AG09319 (cell line): ENCODE results near the gene NSD1.

Source experiments
- DNase-seq: peaks from one replicate; pipeline ENCODE4 v3.0.0-alpha.2; 2010; ENCODE audit warnings: low read depth; ENCODE audit errors: extremely low read depth
- TF ChIP-seq, protein P1 (sequence below): IDR thresholded peaks from 2 replicates; pipeline ENCODE4 v1.5.1; 2011; ENCODE audit warnings: low read depth, mild to moderate bottlenecking, inconsistent platforms, low read length, moderate library complexity

NSD1 gene

DNA sequence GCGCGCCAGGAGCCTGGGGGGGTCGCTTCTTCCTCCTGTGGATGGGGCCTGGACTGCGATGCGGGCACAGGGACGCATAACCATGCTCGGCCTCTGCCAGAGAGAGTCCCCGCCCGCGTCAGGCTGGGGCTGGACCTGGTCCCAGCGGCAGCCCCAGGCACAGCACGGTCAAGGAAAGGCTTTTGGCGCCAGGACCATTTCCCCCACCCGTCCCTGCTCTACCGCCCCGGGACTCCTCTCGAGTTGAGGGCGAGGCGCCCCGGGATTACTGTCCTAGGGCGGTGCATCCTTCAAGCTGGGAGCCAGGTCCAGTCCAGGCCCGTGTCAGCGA lies 177.8 kb downstream of the NSD1 start:
- TF ChIP-seq, protein P1, sequence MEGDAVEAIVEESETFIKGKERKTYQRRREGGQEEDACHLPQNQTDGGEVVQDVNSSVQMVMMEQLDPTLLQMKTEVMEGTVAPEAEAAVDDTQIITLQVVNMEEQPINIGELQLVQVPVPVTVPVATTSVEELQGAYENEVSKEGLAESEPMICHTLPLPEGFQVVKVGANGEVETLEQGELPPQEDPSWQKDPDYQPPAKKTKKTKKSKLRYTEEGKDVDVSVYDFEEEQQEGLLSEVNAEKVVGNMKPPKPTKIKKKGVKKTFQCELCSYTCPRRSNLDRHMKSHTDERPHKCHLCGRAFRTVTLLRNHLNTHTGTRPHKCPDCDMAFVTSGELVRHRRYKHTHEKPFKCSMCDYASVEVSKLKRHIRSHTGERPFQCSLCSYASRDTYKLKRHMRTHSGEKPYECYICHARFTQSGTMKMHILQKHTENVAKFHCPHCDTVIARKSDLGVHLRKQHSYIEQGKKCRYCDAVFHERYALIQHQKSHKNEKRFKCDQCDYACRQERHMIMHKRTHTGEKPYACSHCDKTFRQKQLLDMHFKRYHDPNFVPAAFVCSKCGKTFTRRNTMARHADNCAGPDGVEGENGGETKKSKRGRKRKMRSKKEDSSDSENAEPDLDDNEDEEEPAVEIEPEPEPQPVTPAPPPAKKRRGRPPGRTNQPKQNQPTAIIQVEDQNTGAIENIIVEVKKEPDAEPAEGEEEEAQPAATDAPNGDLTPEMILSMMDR = no peak
- DNase-seq = no peak

- DNase-seq = peak; percentile 79
- TF ChIP-seq, protein P1 = no peak
Measured at GRCh38 chr5:177311723-177312648, 178.4 kb downstream of the NSD1 start, which contains the start of gene MXD3. MXD3 (minus strand) TSS chr5:177311898; CDS start chr5:177311830, 68 bp downstream.

GRCh38 chr5:177312649-177313181 lies 179.1 kb downstream of the NSD1 start:
- TF ChIP-seq, protein P1 = no peak
- no peak for DNase-seq

DNA sequence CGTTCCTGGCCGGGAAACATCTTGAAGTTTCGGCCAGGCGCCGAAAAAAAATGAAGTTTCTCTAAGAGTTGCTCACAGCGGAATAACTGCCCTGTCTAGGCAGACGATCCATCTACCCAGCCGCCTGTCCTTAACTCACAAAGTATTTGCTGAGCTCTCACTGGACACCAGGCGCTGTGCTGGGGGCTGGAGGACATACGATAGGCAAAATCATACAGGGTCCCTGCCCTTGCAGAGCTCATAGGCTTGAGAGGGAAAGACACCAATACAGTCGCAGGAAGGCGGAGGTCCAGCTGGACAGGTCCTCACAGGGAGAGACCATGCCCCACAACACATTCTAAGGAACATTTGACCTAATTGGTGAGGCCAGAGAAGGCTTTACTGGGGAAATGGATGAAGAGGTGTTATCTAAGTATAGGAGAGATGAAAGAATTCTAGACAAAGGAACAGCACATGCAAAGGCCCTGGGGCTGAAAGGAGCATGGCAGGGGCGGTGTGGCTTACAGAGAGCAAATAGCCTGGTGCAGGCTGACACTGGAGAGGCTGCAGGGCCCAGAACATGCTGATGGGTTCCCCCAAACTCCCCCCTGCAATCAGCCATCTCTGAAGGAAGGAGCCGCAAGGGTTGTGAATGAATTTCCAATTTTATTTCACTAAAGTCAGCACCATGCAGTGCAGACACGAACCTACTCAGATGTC lies 180.1 kb downstream of the NSD1 start:
- TF ChIP-seq, protein P1 = no peak
- no peak for DNase-seq

GRCh38 chr5:177314376-177315342 lies 181.1 kb downstream of the NSD1 start:
- no peak for DNase-seq
- TF ChIP-seq, protein P1 = no peak

DNA sequence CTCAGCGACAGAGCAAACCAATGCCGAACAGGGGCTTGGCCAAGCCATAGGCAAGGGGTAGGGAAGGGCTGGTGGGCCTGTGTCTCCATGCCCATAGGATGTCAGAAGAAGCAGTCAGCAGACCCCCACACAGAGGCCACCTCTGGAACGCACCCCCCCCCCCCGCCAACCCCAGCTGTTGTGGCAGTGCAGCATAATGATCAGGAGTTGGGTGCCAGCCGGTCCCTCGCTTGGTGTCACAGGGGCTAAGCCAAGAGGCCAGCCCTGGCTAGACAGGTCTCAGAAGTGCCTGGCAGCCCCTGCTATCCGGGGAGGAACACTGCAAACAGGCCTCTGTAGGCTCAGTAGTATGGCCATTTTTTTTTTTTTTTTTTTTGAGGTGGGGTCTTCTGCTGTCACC lies 181.8 kb downstream of the NSD1 start:
- TF ChIP-seq, protein P1 = no peak
- no peak for DNase-seq
